Measurements from ENCODE around the gene SLF1.
"Not testable (repeated sequence)": the region's sequence is repeated elsewhere in the genome, so short reads cannot be mapped to it uniquely, and the experiment has no call there.

SLF1 gene

GRCh38 chr5:94618493-94619328 is at the start of gene SLF1, which contains the start of gene KIAA0825:
SLF1 (plus strand) TSS chr5:94618669; CDS start chr5:94628811, 10,142 bp downstream.
KIAA0825 (minus strand) TSS chr5:94618604; CDS start chr5:94537126, 81,478 bp downstream.
- DNase-seq, result peak; percentile 90

- no peak for DNase-seq
These were observed 47.1 kb upstream of the SLF1 start for GRCh38 chr5:94571415-94571814.

- not testable (repeated sequence) for DNase-seq
These were observed 45.1 kb upstream of the SLF1 start for GRCh38 chr5:94573349-94573748.

GRCh38 chr5:94575196-94575595 is 43.3 kb upstream of the SLF1 start:
- DNase-seq, result no peak

GRCh38 chr5:94577466-94578245 is 40.8 kb upstream of the SLF1 start:
- DNase-seq, result no peak

- no peak for DNase-seq
These were observed 23.1 kb upstream of the SLF1 start for GRCh38 chr5:94595281-94595840.

- DNase-seq, result peak; percentile 11
These were observed 4.9 kb upstream of the SLF1 start for GRCh38 chr5:94613583-94613982.

GRCh38 chr5:94614156-94614805 is 4.2 kb upstream of the SLF1 start:
- DNase-seq, result no peak

GRCh38 chr5:94615862-94616261 is 2.6 kb upstream of the SLF1 start:
- DNase-seq, result no peak

GRCh38 chr5:94618029-94618492 is 408 bp upstream of the SLF1 start:
- DNase-seq, result peak; percentile 20

- DNase-seq, result no peak
These were observed 1.8 kb downstream of the SLF1 start for GRCh38 chr5:94620256-94620655.

GRCh38 chr5:94621763-94622162 is 3.3 kb downstream of the SLF1 start:
- DNase-seq, result no peak

GRCh38 chr5:94623011-94623410 is 4.5 kb downstream of the SLF1 start:
- DNase-seq, result no peak

GRCh38 chr5:94623877-94624276 is 5.4 kb downstream of the SLF1 start:
- DNase-seq, result no peak

- no peak for DNase-seq
These were observed 8.7 kb downstream of the SLF1 start for GRCh38 chr5:94627191-94627590.

GRCh38 chr5:94632024-94632423 is 13.6 kb downstream of the SLF1 start:
- DNase-seq, result no peak

- no peak for DNase-seq
These were observed 21.7 kb downstream of the SLF1 start for GRCh38 chr5:94640176-94640575.

GRCh38 chr5:94645053-94645452 is 26.6 kb downstream of the SLF1 start:
- DNase-seq, result no peak

GRCh38 chr5:94646758-94647157 is 28.3 kb downstream of the SLF1 start:
- no peak for DNase-seq

- no peak for DNase-seq
These were observed 31.4 kb downstream of the SLF1 start for GRCh38 chr5:94649874-94650273.

GRCh38 chr5:94658272-94658671 is 39.8 kb downstream of the SLF1 start:
- no peak for DNase-seq

- no peak for DNase-seq
These were observed 42.0 kb downstream of the SLF1 start for GRCh38 chr5:94660506-94660905.

GRCh38 chr5:94661086-94661485 is 42.6 kb downstream of the SLF1 start:
- no peak for DNase-seq
